ENCODE data around the gene EEF2KMT.
"Not testable (repeated sequence)": the region's sequence is repeated elsewhere in the genome, so short reads cannot be mapped to it uniquely, and the experiment has no call there.

GRCh38 chr16:5089911-5090555, 7.6 kb downstream of the EEF2KMT start:
- TF ChIP-seq, protein P1, sequence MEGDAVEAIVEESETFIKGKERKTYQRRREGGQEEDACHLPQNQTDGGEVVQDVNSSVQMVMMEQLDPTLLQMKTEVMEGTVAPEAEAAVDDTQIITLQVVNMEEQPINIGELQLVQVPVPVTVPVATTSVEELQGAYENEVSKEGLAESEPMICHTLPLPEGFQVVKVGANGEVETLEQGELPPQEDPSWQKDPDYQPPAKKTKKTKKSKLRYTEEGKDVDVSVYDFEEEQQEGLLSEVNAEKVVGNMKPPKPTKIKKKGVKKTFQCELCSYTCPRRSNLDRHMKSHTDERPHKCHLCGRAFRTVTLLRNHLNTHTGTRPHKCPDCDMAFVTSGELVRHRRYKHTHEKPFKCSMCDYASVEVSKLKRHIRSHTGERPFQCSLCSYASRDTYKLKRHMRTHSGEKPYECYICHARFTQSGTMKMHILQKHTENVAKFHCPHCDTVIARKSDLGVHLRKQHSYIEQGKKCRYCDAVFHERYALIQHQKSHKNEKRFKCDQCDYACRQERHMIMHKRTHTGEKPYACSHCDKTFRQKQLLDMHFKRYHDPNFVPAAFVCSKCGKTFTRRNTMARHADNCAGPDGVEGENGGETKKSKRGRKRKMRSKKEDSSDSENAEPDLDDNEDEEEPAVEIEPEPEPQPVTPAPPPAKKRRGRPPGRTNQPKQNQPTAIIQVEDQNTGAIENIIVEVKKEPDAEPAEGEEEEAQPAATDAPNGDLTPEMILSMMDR (IDR thresholded peaks at IDR 0.05; ENCODE audit: extremely low read depth in 1 of 2, insufficient read depth in 1 of 2, low read depth in 1 of 2, low read length in 2 of 2), result not testable (repeated sequence)
- not testable (repeated sequence) for TF ChIP-seq EZH2 (IDR thresholded peaks at IDR 0.05; ENCODE audit: borderline replicate concordance, low read depth, low read length, severe bottlenecking); POLR2AphosphoS5 (IDR thresholded peaks at IDR 0.05; ENCODE audit: insufficient read depth, low read depth, low read length); FOS (IDR thresholded peaks at IDR 0.05; ENCODE audit: borderline replicate concordance, insufficient read depth, low read length); JUN (IDR thresholded peaks at IDR 0.05; ENCODE audit: borderline replicate concordance, insufficient read depth, insufficient read length, low read depth)

Measured in endothelial cell of umbilical vein (primary cell).